DMS53 treated with DMSO at 0.1 percent for 48 hours (cell line): Measurements from ENCODE around the gene BTD.

Experiments used
- DNase-seq: peaks from one replicate; lab custom pipeline; 2025; ENCODE audit not compliant: unreplicated experiment; lab: John Stamatoyannopoulos, UW

BTD gene

GRCh38 chr3:15634671-15635070, 33.1 kb downstream of the BTD start:
- DNase-seq = no peak

GRCh38 chr3:15635121-15635661, 33.6 kb downstream of the BTD start:
- no peak for DNase-seq

- DNase-seq = no peak
Observed at GRCh38 chr3:15636028-15636709, 34.6 kb downstream of the BTD start.

- DNase-seq = no peak
Observed at GRCh38 chr3:15637131-15637951, 35.8 kb downstream of the BTD start.

GRCh38 chr3:15638193-15638890, 36.8 kb downstream of the BTD start:
- no peak for DNase-seq

GRCh38 chr3:15638891-15639262, 37.3 kb downstream of the BTD start:
- no peak for DNase-seq

DNA sequence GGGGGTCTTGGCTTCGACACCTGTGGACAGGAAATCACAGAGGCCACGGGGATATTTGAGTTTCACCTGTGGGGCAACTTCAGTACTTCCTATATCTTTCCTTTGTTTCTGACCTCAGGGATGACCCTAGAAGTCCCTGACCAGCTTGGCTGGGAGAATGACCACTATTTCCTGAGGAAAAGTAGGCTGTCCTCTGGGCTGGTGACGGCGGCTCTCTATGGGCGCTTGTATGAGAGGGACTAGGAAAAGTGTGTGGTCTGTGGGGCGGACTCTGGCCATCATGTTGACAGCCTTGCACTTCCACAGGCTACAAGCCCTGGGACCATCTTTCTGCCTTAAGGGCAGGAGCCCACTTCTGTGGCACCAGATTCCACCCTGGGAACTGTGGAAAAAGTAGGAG, 43.7 kb downstream of the BTD start:
- no peak for DNase-seq

- no peak for DNase-seq
Observed at GRCh38 chr3:15645740-15646501, 44.4 kb downstream of the BTD start.

- DNase-seq = no peak
Observed at GRCh38 chr3:15646851-15647511, 45.4 kb downstream of the BTD start.

- DNase-seq = no peak
Observed at GRCh38 chr3:15647611-15648167, 46.1 kb downstream of the BTD start.

DNA sequence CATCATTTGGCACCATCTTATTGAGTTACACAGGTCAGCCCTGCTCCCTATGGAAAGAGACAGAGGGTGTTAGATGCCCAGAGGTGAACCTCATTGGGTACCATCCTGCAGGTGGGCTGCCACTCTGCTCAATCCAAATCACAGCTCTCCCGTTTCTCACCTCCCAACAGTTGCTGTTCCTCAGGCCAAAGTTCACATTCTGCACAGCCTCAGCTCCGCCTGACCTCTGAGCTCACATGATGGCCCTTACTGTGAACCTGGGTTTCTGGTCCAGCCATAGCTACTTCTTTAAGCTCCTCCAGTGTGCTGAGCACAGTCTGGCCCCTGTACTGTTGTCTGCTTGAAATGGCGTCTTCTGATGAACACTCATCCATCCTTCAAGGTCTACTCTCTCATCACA, 47.8 kb downstream of the BTD start:
- DNase-seq = no peak

DNA sequence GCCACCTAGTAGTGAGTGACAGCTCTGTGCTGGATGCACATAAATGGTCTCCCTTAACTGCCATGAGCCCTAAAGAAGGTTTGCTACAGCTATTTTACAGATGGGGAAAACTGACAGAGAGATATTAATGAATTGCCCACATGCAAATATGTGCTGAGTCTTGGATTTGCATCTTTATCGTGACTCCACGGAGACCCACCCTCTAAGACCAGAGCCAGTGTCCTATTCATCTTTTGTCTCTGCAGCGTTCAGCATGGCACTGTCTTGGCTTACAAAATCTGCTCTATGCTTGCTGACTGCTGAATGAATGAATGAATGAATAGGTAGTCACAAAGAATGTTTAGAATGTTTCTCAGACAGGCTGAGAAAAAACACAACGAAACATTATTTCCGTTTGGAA, 48.3 kb downstream of the BTD start:
- DNase-seq = no peak

DNA sequence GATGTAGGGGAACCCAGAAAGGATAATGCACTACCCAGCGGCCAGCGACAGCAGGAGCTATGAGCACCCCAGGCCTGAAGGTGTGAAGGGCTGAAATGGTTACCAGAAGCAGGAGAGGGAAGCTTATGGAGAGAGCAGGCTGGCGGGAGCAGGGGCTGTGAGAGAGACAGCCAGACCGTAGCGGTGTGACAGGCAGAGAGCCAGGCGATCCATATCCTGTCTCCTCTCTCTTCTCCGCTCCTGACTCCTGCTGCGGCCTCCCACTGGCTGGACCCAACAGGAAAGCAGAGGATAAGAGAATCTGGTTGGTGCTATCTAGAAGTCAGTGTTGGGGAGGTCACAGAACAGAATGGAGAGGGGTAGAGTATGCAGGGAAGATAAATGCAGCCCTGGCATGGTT, 49.9 kb downstream of the BTD start:
- no peak for DNase-seq

GRCh38 chr3:15653321-15653720, 51.8 kb downstream of the BTD start:
- no peak for DNase-seq

- DNase-seq = no peak
Observed at GRCh38 chr3:15654127-15654526, 52.6 kb downstream of the BTD start.

DNA sequence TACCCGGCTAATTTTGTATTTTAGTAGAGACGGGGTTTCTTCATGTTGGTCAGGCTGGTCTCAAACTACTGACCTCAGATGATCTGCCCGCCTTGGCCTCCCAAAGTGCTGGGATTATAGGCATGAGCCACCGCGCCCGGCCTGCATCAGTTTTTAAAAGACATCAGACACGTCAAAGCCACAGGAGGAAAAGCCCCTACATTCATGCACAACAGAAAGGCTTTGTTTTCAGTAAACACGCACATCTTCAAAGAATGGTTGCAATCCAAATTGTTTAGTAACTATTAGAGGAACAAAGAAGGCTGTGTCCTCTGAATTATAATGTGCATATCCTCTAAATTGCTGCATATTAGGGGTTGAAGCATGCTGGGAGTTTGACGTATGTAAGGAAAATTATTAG, 53.3 kb downstream of the BTD start:
- DNase-seq = no peak

DNA sequence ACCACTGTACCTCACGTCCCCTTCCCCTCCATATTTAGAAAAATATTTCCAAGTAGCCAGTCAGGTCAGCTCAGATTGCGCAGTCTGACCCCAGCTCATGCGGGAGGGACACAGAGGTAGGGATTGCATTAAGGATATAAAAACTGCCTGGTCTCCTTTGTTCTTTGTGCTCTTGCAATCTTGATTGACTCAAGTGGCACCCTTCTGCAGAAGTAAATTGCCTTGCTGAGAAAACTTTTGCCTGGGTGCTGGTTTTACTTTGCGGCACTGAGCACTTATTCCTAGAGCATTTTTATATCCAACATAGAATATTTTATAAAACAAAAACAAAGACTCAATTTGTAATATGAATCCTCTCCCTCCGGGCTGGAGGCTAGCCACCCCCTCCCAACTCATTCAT, 54.8 kb downstream of the BTD start:
- DNase-seq = no peak

DNA sequence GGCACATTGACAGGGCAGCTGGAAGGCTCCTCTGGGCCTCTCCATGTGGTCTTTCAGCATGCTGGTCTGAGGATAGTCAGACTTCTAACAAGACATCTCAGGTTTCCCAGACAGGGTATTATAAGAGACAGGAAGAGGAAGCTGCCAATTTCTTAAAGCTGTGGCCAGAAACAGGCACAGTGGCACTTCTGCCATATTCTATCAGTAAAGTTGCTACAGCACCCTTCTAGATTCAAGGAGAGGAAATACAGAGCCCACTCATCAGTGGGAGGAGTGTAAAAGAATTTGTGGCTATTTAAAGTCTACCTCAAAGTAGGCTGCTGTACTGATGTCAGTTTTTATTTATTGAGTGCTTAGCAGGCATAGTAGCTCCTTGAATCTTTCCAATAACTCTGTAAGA, 55.5 kb downstream of the BTD start:
- no peak for DNase-seq

DNA sequence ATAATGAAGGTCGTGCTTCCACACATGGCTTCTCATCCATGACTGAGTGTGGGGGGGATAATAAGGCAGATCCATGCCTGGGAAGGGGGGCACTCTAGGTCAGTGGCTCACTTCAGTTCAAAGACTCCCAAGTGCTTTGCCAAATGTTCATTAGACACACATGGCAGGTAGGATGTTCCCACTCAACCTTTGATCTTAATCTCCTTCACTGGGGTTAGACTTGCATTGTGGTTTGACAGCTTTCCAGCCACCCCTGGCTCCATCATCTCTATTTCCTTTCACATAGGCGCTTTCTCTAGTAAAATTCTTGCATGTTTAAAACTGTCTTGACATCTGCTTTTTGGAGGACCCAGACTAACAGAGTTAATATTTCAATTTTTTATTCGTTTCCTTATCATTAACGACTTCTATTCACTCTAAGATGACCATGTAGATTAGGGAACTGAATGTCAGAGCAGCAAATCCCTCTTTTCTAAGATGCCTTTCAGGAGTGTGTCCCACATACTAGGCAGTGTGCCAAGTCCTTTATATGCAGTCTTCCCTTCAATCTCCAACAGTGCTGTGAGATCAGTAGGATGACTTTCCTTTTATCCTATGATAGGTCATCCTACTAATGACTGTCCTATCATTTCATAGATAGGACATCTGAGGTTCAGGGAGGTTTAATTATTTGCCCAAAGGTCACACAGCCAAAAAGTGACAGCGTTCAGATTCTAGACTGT, 57.9 kb downstream of the BTD start:
- DNase-seq = no peak
